Stimulated activated CD4-positive, alpha-beta T cell treated with anti-CD3 and anti-CD28 coated beads, TNF-alpha, amount 100 ng/mL, for 1 hour (primary cell): ENCODE data around the gene AUTS2.

Source experiments
- DNase-seq, 3 donors: peaks; one replicate each; pipeline ENCODE4 v3.0.0-alpha.2; 2020; ENCODE audit warnings: low read depth in 3 of 3, low spot score in 1 of 3

AUTS2 gene

GRCh38 chr7:69754476-69754875, 156.2 kb downstream of the AUTS2 start:
- DNase-seq: no peak

- DNase-seq: no peak
Observed at GRCh38 chr7:69756235-69756634, 158.0 kb downstream of the AUTS2 start.

- DNase-seq: no peak
Observed at GRCh38 chr7:69757528-69757927, 159.3 kb downstream of the AUTS2 start.

- no peak for DNase-seq
Observed at GRCh38 chr7:69757981-69758430, 159.7 kb downstream of the AUTS2 start.

- DNase-seq: no peak
Observed at GRCh38 chr7:69759373-69759772, 161.1 kb downstream of the AUTS2 start.

- no peak for DNase-seq
Observed at GRCh38 chr7:69761290-69761922, 163.1 kb downstream of the AUTS2 start.

GRCh38 chr7:69762821-69763352, 164.6 kb downstream of the AUTS2 start:
- DNase-seq: no peak

- no peak for DNase-seq
Observed at GRCh38 chr7:69763513-69763912, 165.2 kb downstream of the AUTS2 start.

GRCh38 chr7:69764147-69764546, 165.9 kb downstream of the AUTS2 start:
- DNase-seq: no peak

- no peak for DNase-seq
Observed at GRCh38 chr7:69764681-69765080, 166.4 kb downstream of the AUTS2 start.

GRCh38 chr7:69765879-69766278, 167.6 kb downstream of the AUTS2 start:
- DNase-seq: no peak

- no peak for DNase-seq
Observed at GRCh38 chr7:69768986-69769595, 170.8 kb downstream of the AUTS2 start.

GRCh38 chr7:69769826-69770225, 171.6 kb downstream of the AUTS2 start:
- no peak for DNase-seq

- DNase-seq: no peak
Observed at GRCh38 chr7:69770613-69771012, 172.3 kb downstream of the AUTS2 start.

- no peak for DNase-seq
Observed at GRCh38 chr7:69772718-69773436, 174.6 kb downstream of the AUTS2 start.

- DNase-seq: no peak
Observed at GRCh38 chr7:69773535-69774225, 175.4 kb downstream of the AUTS2 start.

- DNase-seq: no peak
Observed at GRCh38 chr7:69775231-69775771, 177.0 kb downstream of the AUTS2 start.

- no peak for DNase-seq
Observed at GRCh38 chr7:69776611-69777010, 178.3 kb downstream of the AUTS2 start.

GRCh38 chr7:69778138-69778537, 179.9 kb downstream of the AUTS2 start:
- DNase-seq: no peak

GRCh38 chr7:69780379-69780778, 182.1 kb downstream of the AUTS2 start:
- no peak for DNase-seq

GRCh38 chr7:69781412-69781846, 183.2 kb downstream of the AUTS2 start:
- no peak for DNase-seq
